HG02798 (cell line): Measurements from ENCODE around the gene MDM2.

Source experiments
- ATAC-seq: cut with Tn5 transposase; IDR thresholded peaks from one replicate; pipeline ENCODE4 v1.9.1; 2021; ENCODE audit warnings: mild to moderate bottlenecking; ENCODE audit not compliant: unreplicated experiment, poor library complexity

The MDM2 gene

DNA sequence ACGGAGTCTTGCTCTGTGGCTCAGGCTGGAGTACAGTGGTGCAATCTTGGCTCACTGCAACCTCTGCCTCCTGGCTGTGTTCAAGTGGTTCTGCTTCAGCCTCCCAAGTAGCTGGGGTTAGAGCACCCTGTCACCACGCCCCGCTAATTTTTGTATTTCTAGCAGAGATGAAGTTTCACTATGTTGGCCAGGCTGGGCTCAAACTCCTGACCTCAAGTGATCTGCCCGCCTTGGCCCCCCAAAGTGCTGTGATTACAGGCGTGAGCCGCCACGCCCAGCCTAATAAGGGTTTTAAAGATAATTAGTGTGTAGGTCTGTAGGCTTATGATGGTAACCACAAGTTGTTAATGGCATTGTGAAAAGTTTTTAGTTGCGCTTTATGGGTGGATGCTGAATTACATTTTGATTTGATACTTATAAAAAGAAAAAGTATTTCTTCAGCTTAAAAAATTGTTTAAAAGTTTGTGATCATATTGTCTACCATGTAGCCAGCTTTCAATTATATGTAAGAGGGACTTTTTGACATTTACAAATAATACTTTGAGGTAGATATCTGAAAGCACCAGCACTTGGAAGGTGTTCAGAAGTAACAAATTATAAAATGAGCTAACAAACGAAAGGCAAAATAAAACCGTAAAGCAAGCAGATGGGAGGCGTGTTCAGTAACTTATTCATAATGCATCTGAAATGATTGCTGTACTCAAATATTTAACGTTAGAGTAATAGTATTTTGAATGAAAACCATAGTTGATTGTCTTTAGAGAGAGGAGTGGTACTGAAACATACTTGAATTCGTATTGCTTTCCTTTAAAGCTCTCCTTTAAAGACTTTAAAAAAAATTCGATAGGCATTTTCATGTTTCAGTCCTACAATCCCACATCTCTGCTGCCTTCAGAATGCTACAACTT is 37.1 kb downstream of the MDM2 start:
- ATAC-seq, result no peak

DNA sequence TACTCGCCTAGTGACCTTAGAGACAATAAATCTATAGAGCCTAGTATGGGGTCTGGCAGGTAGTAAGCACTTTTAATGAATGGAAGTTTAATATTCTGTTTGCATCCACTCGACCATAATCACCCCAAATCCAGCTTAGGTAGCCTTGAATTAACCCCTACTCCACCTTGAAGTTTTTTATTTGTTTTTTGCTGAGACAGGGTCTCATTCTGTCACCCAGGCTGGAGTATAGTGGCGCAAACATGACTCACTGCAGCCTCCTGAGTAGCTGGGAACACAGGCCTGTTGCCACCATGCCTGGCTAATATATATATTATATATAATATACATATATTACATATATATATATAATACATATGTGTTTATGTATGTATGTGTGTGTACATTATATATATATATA is 38.8 kb downstream of the MDM2 start:
- ATAC-seq, result no peak

GRCh38 chr12:68850390-68850789 is 42.4 kb downstream of the MDM2 start:
- ATAC-seq, result no peak

GRCh38 chr12:68851592-68852306 is 43.8 kb downstream of the MDM2 start:
- ATAC-seq, result no peak

- ATAC-seq, result no peak
Observed at GRCh38 chr12:68853396-68854077, 45.6 kb downstream of the MDM2 start.

GRCh38 chr12:68854078-68854468 is 46.1 kb downstream of the MDM2 start:
- no peak for ATAC-seq

DNA sequence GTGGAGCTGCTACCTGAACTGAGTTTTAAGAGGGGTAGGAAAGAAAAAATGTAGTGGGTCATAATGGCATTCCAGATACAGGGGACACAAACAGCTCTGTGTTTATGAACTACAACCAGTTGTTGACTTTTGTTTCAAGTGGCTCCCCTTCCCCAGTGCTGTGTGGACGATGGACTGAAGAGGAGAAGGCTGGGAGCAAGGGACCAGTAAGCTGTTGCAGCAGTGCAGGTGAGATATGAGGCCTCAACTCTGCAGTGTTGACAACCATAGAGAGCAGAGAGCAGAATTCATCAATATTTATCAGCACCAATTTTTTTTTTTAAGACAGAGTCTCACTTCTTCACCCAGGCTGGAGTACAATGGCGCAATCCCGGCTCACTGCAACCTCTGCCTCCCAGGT is 46.6 kb downstream of the MDM2 start:
- ATAC-seq, result no peak

- ATAC-seq, result no peak
Observed at GRCh38 chr12:68855111-68855510, 47.1 kb downstream of the MDM2 start.

DNA sequence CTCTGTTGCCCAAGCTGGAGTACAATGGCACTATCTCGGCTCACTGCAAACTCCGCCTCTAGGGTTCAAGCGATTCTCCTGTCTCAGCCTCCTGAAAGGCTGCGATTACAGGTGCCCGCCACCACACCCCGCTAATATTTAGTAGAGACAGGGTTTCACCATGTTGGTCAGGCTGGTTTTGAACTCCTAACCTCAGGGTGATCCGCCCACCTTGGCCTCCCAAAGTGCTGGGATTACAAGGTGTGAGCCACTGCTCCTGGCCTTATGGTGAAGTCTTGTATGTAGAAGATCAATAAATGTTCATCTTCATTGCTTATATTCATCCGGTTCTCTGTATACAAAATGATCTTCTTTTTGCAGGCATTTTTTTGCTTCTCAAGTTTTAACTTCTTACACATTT is 47.8 kb downstream of the MDM2 start:
- no peak for ATAC-seq

- ATAC-seq, result no peak
Observed at GRCh38 chr12:68856510-68856909, 48.5 kb downstream of the MDM2 start.

GRCh38 chr12:68861890-68862289 is 53.9 kb downstream of the MDM2 start:
- no peak for ATAC-seq

GRCh38 chr12:68863109-68863770 is 55.3 kb downstream of the MDM2 start:
- no peak for ATAC-seq

DNA sequence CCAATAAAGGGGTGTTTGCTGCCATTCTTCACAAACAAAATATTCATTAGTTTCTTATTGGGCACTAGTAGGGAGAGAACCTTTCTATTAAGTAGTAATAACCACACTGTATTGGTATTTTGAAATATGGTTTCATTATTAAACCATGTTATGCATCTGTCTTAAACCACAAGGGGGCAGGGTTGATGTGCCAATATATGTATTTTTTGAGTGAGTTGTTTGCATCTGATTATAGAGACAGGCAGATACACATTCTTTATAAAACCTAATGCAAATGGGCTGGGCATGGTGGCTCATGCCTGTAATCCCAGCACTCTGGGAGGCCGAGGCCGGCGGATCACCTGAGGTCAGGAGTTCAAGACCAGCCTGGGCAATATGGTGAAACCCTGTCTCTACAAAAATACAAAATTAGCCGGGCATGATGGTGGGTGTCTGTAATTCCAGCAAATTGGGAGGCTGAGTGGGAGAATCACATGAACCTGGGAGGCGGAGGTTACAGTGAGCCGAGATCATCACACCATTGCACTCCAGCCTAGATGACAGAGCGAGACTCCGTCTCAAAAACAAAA is 56.0 kb downstream of the MDM2 start:
- peak; percentile 65 for ATAC-seq

DNA sequence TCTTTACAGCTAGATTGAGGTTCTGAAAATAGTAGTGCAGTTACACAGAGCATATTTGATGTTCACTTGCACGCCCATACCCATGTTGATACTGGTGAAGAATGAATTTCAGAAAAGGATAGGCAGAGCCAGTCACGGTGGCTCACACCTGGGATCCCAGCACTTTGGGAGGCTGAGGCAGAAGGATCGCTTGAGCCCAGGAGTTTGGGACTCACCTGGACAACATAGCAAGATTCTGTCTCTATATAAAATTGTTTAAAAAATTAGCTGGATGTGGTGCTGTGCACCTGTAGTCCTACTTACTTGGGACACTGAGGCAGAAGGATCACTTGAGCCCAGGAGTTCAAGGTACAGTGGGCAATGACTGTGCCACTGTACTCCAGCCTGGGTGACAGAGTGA is 56.6 kb downstream of the MDM2 start:
- ATAC-seq, result no peak

- ATAC-seq, result no peak
Observed at GRCh38 chr12:68865399-68866164, 57.6 kb downstream of the MDM2 start.

GRCh38 chr12:68866950-68867349 is 59.0 kb downstream of the MDM2 start:
- no peak for ATAC-seq

- no peak for ATAC-seq
Observed at GRCh38 chr12:68867606-68868005, 59.6 kb downstream of the MDM2 start.

- no peak for ATAC-seq
Observed at GRCh38 chr12:68868043-68868790, 60.2 kb downstream of the MDM2 start.

DNA sequence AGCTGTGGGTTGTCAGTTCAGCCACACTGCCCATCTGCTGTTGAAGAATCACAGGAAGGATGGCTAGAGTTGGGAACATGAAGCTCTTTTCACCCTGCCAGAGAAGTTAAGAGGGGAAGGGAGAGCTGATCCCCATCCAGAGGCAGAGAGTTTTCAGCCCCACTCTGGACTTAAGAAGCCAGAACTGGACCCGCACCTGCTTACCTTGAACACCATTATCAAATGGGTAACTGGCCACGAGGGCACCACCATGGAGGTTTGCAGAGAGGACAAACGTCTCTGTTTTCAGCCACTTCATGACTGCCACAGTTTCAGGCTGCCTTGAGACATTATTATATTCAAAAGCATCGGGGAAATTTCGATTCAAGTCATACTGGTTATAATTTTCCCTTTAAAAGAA is 62.0 kb downstream of the MDM2 start:
- no peak for ATAC-seq
